Measurements from ENCODE around the gene INO80D.
A peak's percentile ranks its signal among the peaks of the same experiment; 100 is the strongest.
"Not testable (repeated sequence)": the region's sequence is repeated elsewhere in the genome, so short reads cannot be mapped to it uniquely, and the experiment has no call there.

The INO80D gene, protein sequence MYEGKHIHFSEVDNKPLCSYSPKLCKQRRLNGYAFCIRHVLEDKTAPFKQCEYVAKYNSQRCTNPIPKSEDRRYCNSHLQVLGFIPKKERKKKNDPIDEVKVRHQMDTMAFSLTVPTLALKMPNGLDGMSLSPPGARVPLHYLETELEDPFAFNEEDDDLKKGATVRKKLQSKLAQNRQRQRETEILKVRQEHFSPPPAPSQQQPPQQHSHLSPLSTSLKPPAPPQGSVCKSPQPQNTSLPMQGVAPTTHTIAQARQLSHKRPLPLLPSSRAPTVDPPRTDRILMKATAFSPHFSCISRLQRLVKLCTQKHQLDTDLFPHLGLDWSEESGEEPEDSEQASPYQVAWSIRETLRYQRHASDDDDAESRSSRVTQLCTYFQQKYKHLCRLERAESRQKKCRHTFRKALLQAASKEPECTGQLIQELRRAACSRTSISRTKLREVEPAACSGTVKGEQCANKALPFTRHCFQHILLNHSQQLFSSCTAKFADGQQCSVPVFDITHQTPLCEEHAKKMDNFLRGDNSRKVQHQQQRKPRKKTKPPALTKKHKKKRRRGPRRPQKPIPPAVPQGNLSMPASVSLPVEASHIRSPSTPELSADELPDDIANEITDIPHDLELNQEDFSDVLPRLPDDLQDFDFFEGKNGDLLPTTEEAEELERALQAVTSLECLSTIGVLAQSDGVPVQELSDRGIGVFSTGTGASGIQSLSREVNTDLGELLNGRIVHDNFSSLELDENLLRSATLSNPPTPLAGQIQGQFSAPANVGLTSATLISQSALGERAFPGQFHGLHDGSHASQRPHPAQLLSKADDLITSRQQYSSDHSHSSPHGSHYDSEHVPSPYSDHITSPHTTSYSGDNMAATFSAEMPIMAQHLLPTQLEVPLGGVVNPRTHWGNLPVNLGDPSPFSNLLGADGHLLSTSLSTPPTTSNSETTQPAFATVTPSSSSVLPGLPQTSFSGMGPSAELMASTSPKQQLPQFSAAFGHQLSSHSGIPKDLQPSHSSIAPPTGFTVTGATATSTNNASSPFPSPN

DNA sequence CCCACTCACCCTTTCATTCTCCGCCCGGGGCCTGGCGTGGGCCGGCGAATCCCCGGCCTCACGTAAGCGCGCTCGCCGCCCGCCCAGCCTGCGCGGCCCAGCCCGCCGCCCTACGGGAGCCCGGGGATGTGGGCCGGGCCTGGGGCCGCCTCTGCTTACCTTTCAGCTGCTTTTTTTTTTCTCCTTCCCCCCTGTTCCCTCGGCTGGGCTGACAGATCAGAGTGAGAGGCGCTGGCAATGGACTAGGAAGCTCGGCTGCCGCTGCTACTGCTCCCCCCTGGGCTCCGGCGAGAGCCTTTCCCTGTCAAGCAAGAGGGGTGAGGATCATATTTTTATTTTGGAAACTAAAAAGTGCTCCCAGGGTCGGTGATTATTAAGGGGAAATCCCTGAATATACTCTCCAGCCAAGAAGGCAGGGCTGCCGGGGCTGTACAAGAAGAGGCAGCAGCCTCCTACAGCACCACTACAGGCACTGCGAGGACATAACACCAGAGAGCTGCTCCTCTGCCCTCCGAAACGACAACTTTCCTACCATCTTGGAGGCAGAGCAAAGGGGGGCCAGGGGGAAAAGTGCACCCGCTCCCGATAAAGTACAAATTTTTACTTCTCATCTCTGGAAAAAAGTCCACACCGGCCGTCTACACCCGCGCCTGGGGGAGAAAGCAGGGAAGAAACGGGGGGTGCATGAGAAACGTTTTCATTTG, at the start of gene INO80D:
INO80D (minus strand) TSS at position 433 of the 704 bp plus-strand sequence. CDS start 23,158 bp downstream, outside the sequence.
- peak; percentile 79 to 82 for DNase-seq

DNA sequence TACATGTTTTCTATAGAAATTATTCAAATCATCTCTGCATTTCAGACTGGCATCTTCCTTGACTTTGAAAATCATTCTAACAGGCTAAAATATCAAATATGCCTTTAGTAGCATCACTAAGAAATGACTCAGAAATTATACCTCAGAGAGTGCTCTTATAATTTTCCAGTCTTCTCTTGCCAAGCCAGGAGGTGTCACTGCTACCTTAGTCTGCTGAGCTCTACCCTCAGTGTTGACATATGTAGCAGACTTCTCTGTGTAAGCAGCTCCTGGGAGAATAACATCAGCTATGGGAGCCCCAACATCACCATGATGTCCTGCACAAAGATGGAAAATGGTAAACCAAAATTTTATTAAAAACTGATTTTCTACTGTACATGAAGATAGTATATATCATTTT, 41.7 kb upstream of the INO80D start:
- no peak for DNase-seq

DNA sequence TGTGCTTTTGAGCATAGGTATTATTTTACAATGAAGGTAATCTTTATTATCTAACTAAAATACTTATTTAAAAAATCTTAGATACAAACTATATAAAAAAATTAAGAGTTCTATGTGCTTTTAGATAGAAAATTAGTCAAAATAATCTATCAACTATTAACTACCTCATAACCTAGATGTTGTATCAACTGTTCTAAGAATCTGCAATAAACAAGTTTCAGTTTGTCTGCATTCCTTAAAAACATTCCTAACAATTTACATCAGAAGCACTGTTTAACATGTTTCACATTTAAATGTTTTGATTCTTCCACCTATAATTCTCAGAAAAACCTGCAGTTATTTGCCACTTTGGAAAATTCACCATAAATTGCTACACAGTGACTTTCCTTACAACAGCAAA, 39.9 kb upstream of the INO80D start:
- no peak for DNase-seq

DNA sequence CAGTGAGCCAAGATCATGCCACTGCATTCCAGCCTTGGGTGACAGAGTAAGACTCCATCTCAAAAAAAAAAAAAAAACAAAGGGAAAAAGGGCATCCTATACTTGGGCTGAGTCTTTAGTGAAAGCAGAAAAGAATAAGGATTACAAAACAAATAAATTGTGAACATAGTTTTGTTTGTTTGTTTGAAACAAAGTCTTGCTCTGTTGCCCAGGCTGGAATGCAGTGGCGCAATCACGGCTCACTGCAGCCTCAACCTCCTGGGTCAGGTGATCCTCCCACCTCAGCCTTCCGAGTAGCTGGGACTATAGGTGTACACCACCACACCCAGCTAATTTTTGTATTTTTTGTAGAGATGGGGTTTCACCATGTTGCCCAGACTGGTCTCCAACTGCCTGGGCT, 36.6 kb upstream of the INO80D start:
- DNase-seq, result not testable (repeated sequence)

DNA sequence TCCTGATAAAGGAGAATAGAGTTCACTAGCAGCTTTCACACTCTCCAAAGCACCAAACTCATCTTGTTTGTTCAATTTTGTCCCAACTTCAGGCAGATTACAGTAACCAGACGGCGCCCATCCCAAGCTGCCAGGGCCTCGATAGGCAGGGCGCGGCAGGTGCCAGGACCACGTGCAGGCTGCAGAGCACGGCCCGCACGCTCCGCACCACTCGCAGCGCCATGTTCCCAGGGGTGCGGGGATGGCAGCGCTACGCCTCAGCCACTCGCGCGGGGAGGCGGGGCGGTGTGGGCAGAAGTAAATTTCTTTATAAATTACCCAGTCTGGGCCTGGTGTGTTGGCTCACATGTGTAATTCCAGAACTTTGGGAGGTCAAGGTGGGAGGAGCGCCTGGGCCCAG, 30.3 kb upstream of the INO80D start:
- no peak for DNase-seq

DNA sequence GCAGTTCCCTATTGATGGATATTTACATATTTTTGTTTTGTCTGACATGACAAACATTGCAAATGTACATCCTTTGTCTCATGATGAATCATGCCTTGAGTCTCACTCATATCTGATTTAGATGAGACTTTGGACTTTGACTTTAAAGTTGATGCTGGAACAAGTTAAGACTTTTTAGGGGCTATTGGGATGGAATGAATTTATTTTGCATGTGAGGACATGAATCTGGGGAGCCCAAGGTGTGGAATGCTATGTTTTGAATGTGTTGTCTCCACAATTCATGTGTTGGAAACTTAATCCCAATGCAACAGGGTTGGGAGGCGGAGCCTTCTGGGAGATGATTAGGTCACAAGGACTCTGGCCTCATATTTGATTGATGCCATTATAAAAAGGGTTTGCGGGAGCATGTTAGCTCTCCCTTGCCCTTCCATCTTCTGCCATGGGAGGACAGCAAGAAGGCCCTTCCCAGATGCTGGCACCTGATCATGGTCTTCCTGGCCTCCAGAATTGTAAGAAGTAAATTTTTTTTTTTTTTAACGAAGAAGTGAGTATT, 29.1 kb upstream of the INO80D start:
- no peak for DNase-seq

DNA sequence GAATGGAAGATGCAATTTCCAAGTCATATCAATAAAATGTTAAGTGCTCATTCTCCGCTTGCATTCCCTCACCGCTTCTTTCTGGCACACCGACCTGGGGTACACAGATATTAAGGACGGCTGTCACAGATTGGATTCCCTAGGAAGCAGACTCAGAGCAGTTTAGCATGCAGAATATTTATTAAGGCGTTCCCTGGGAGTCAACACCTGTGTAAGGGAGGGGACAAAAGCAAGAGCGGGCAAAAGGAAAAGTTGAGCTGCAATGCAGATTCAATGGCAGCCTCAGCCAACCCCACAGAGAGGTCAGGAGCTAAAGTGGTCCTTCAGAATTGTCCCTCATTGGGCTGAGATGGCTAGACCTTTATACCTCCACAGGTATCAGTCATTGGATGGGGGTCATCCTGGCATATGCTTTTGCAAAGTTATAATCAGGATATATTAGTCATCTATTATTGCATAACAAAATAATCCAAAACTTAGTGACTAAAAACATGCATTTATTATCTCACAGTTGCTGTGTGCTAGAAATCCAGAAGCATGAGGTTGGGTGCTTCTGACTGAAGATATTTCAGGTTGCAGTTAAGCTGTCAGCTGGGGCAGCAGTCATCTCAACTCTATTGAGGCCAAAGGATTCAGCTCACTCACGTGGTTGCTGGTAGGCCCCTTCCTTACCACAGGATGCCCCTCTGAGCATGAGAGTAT, 27.0 kb upstream of the INO80D start:
- no peak for DNase-seq

DNA sequence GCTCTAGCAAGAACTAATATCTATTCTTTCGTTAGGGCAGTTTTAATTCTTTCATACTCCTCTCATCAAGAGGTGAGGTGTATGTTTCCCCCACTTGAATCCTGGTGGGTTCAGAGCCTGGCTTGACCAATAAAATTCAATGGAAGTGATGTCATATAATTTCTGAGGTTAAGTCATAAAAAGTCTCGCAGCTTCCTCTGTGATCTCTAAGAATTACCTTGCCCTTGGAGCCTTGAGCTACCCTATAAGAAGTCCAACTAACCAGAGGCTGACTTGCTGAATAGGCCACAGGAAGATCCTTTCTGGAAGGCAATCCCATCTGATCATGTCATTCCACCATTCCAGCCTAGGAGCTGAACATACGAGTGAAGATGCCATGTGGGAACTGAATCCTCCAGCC, 26.1 kb upstream of the INO80D start:
- DNase-seq, result no peak

DNA sequence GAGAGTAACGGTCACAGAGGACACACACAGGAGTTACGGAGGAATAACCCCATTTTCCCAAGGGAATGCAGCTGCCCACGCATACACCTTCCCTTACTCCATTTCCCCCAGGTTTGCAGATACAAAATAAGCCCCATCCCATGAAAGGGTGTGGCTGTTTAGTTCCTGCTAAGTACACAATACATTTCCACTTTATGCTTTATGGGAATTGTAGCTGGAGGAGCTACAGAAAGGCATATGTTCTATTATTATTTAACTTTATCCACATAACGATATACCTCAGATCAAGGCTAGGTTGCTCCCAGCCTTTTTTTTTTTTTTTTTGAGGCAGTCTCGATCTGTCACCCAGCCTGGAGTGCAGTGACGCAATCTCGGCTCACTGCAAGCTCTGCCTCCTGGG, 22.7 kb upstream of the INO80D start:
- no peak for DNase-seq

DNA sequence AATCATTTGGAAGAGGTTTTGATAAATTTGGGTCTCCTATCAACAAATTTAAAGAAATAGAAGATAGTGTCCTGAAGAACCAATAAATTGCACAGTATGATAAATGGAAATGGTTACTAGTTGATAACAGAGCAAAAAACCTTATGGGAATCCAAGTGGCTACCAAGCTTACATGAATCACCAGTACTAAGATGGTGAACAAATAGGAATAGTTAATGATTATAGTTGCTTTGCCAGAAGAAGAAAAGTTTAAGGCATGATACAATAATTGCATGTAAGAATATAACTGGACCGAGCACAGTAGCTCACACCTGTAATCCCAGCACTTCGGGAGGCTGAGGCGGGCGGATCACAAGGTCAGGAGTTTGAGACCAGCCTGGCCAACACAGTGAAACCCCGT, 19.6 kb upstream of the INO80D start:
- no peak for DNase-seq

DNA sequence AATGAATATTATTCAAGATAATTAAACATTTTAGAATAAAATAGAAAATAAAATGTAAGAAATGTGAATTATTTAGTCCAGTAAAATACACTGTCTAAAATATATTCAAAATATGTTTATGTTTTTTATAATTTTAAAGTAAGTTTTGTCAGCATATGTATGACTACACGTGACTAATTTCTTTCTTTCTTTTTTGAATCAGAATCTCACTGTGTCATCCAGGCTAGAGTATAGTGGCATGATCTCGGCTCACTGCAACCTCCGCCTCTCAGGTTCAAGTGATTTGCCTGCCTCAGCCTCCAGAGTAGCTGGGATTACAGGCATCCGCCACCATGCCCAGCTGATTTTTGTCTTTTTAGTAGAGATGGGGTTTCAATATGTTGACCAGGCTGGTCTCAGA, 19.1 kb upstream of the INO80D start:
- DNase-seq, result no peak

DNA sequence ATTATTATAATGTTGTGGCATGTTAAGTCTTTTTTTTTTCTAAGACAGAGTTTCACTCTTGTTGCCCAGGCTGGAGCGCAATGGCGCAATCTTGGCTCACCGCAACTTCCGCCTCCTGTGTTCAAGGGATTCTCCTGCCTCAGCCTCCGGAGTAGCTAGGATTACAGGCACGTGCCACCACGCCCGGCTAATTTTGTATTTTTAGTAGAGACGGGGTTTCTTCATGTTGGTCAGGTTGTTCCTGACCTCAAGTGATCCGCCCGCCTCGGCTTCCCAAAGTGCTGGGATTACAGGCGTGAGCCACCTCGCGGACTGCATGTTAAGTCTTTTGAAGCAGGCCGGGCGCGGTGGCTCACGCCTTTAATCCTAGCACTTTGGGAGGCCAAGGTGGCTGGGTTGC, 12.9 kb upstream of the INO80D start:
- not testable (repeated sequence) for DNase-seq

DNA sequence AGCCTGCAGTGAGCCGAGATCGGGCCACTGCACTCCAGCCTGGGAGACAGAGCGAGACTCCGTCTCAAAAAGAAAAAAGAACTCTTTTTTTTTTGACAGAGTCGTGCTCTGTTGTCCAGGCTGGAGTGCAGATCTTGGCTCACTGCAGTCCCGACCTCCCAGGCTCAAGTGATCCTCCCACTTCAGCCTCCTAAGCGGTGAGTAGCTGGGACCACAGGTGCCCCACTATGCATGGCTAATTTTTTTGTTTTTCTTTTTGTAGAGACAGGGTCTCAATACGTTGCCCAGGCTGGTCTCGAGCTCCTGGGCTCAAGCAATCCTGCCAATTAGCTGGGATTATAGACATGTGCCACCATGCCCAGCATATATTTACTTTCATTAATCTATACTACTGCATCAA, 12.5 kb upstream of the INO80D start:
- no peak for DNase-seq

DNA sequence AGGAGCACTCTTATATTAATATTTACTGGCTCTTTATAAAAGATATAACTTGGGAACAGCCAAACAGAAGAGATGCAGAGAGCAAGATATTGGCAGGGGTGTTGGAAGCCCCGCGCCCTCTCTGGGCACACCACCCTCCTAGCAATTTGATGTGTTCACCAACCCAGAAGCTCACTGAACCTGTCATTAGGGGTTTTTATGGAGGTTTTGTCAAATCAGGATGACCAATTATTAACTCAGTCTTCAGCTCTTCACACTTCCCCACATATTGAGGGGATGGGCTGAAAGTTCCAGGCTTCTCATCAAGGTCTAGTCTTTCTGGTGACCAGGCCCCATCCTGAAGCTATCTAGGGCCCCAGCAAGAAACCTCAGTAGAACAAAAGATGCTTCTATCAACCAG, 10.9 kb upstream of the INO80D start:
- no peak for DNase-seq

DNA sequence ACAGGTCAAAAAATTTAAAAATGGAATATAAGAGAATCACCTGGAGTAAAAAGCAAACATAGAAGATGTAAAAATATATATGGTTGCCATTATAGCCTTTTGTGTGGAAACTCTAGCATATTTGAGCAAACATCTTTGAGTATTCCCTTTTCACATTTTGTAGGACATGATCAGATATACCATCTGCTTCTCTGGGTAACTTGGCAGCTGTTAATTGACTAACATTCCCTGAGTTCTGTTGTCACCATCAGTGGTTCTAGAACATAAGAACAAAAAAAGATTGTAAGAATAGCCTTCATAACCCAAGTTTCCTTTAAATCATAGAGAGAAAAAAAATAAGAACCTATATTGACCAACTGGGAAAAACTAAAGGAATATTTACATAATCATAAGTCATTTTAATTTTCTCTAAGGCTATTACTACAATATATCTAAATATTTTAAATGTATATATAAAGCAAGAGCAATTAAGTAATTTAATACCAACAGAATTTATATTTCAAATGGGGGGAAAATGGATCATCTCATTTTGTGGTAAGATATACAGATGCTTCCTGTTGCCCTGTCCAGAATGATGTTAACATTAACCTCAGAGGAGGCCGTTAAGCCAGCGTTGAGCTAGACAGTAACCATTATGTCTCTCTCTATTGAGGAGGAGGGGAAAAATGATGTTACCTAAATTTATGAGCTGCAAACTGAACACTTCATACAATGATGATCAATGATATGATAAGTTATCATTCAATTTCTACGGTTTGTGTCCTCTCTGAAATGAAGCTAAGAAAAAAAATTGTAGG, 9.8 kb upstream of the INO80D start:
- no peak for DNase-seq

DNA sequence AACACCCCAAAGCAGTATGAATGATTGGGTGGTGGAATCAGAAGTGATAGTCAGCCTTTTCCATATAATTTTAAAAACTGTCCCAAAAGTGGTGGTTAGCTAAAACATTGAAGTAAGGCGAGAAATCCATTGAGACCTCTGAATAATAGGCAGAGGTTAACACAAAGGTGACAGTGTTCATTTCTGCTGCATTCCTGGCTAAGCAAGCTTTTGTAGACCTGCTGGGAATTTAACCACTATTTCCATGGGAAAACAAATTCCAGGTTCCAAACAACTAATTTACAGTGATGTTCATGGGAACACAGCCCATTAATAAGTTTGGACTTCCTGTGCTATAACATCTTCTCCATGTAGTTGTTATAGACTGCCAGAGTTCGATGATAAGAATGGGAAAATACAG, 6.3 kb upstream of the INO80D start:
- no peak for DNase-seq

DNA sequence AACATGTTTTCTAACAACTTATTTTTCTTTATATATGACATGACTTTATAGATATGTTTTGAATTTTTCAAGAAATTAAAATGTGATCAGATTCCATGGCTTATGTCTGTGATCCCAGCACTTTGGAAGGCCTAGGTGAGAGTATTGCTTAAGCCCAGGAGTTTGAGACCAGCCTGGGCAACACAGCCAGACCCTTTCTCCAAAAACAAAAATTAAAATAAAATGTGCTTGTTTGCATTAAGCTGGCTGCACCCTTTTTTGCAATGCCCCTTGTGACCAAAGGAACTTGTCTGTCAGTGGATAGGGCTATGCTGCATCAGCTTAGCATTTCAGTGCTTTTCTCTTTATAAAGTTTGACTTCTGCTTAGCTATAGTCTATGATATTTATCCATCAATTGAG, 2.3 kb upstream of the INO80D start:
- no peak for DNase-seq

DNA sequence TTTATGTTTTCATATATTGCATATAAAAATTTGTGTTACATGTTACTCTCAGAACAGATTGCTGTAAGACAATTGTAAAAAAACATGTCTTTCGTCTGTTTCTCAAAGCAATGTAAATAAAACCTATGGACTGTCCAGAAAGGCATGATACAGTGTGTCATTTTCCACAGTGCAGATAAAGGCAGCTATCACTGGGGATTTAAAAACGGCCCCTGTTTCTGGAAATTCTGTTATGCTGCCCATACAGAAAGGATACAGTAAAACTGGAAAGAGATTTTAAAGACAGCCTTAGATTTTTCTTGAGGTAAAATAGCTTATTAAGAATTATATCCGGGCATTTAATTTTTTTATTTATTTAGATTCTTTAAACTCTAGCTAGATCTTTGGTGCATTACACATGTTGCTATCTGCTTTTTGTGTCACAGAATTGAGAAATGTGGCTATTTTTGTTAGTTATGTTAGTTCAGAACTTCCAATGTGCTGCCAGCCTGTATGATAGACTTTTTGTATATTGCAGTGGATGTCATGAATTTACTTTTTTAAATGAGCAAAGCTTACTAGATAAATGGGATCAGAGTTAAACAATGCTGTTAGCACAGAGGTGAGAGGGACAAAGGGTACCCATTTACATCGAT, 859 bp upstream of the INO80D start:
- DNase-seq, result no peak

DNA sequence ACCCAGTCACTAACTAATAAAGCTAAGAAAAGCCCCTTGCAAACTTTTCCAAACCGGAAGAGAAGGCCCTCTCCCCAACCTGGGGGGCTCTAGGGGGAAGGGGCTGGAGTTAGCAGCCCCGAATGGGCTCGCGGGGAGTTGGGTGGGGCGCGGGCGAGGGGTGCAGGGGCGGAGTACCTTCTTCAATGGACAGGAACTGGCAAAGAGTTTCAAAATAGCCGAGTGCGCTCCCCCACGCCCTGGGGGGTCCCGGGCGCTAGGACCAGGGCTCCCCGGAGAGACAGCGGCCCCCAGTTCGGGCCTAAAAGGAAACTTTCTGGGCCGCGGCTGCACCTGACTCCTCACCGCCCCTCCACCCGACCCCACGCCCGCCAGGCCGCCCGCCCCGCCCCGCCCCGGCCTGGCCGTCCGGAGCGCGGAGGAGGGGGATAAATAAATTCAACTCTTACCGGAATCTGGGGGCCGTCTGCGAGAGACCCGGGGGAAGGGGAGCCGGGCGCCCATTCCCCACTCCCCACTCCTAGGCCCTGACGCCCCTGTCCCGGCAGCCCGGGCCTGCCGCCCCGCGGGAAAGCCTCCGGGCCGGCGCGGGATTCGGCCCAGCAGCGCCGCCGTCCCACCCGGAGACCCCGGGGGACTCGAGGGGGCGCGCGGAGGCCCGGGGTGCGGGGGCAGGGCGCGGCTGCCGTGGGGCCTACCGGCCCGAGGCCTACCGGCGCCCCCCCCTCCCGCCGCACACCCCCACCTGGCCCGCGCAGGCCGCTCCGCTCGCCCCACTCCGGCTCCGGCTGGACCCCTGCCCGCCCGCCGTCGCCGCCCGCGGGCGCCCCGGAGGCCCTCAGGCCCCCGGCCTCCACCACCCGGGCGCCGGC, 868 bp downstream of the INO80D start:
- no peak for DNase-seq

DNA sequence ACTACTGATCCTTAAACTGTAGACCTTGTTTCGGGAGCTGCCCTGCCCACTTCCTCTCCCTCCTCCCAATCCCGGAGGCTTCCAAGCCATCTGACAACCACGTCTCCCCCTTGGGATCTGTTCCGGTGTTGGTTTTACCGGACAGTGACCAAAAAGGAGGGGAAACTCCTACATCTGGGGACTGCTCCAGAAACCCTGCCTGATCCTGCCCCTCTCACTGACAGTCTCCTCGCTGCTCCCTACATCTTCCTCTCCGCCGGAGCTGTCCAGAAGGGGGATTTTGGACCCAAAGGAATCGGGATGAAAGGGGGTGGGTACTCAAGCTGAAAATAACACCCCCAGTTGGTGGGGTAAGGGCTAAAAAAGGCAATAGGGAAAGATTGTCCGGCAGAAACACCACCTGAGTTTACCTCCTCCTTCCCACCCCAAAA, 1.5 kb downstream of the INO80D start:
- DNase-seq, result peak; percentile 21 to 24
